Stimulated activated CD8-positive, alpha-beta memory T cell treated with anti-CD3 and anti-CD28 coated beads, Interleukin-7, amount 100 ng/mL, for 1 hour (primary cell): ENCODE data around the gene DNAH10.

Experiments used
- DNase-seq, 2 donors: peaks; one replicate each; pipeline ENCODE4 v3.0.0-alpha.2; 2020; ENCODE audit warnings: low read depth in 2 of 2

The DNAH10 gene

GRCh38 chr12:123888989-123889388, 126.9 kb downstream of the DNAH10 start:
- no peak for DNase-seq

GRCh38 chr12:123889848-123890535, 127.9 kb downstream of the DNAH10 start:
- no peak for DNase-seq

- DNase-seq: no peak
Measured at GRCh38 chr12:123890536-123890902, 128.4 kb downstream of the DNAH10 start.

GRCh38 chr12:123891011-123891410, 128.9 kb downstream of the DNAH10 start:
- no peak for DNase-seq

- DNase-seq: no peak
Measured at GRCh38 chr12:123891516-123892179, 129.5 kb downstream of the DNAH10 start.

- no peak for DNase-seq
Measured at GRCh38 chr12:123892180-123892559, 130.1 kb downstream of the DNAH10 start.

GRCh38 chr12:123892853-123893252, 130.8 kb downstream of the DNAH10 start:
- DNase-seq: no peak

- DNase-seq: no peak
Measured at GRCh38 chr12:123893276-123893675, 131.2 kb downstream of the DNAH10 start.

- no peak for DNase-seq
Measured at GRCh38 chr12:123894823-123895345, 132.8 kb downstream of the DNAH10 start.

- DNase-seq: no peak
Measured at GRCh38 chr12:123895451-123895850, 133.3 kb downstream of the DNAH10 start.

GRCh38 chr12:123896767-123897166, 134.7 kb downstream of the DNAH10 start:
- DNase-seq: no peak

- DNase-seq: no peak
Measured at GRCh38 chr12:123897221-123897620, 135.1 kb downstream of the DNAH10 start.

GRCh38 chr12:123898673-123899072, 136.6 kb downstream of the DNAH10 start:
- no peak for DNase-seq

GRCh38 chr12:123899368-123899767, 137.3 kb downstream of the DNAH10 start:
- no peak for DNase-seq

GRCh38 chr12:123900871-123901376, 138.8 kb downstream of the DNAH10 start:
- no peak for DNase-seq

GRCh38 chr12:123902821-123903220, 140.7 kb downstream of the DNAH10 start:
- no peak for DNase-seq

GRCh38 chr12:123903301-123904065, 141.4 kb downstream of the DNAH10 start:
- no peak for DNase-seq

- DNase-seq: peak; percentile 36 to 45
Measured at GRCh38 chr12:123905319-123905925, 143.3 kb downstream of the DNAH10 start.

- DNase-seq: no peak
Measured at GRCh38 chr12:123906711-123907420, 144.8 kb downstream of the DNAH10 start.

- DNase-seq: no peak
Measured at GRCh38 chr12:123907726-123908476, 145.8 kb downstream of the DNAH10 start.
